Measurements from ENCODE around the gene RIPPLY1. TPM values are rescaled to one million over a fixed set of nuclear protein-coding genes. Genes with fewer than 3 reads are reported as not detected.
"Not testable (repeated sequence)": the region's sequence is repeated elsewhere in the genome, so short reads cannot be mapped to it uniquely, and the experiment has no call there.

RIPPLY1 gene
- total RNA-seq, 2 experiments from 2014 or later: not detected

DNA sequence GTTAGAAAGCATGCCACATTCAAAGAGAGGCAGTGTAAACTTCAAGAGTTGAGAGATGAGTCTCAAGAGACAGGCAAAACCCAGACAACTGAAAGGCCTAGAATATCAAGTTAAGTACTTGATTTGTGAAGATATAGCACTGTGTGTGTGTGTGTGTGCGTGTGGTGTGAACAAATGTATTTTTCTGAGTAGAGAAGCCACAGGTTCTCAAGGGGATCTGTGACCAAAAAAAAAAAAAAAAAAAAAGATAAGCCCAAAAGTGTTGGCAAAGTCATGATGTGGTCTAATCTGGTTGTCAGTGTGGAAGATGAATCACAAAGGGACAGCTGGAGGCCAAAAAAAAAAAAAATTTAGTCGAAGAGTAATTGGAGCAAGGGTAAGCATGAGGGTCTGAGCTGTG, 3.9 kb downstream of the RIPPLY1 start:
- Mint-ChIP-seq H3K9me3 (no peaks in the 10 kb centered on the region), H3K4me1 (peaks cover 1% of the 10 kb centered on the region), H3K36me3 (no peaks in the 10 kb centered on the region), H3K27ac (no peak overlapping the region), H3K4me3 (no peak overlapping the region), H3K27me3 (no peaks in the 10 kb centered on the region)
- no peak for DNase-seq

- no peaks in the 10 kb centered on the region for H3K36me3 Mint-ChIP-seq
- no peak overlapping the region for H3K27ac Mint-ChIP-seq
- H3K4me1 Mint-ChIP-seq: peaks cover 1% of the 10 kb centered on the region
- no peaks in the 10 kb centered on the region for H3K27me3 Mint-ChIP-seq
- no peak overlapping the region for H3K4me3 Mint-ChIP-seq
- no peak for DNase-seq
- no peaks in the 10 kb centered on the region for H3K9me3 Mint-ChIP-seq
Measured at GRCh38 chrX:106898462-106898861, 4.7 kb downstream of the RIPPLY1 start.

DNA sequence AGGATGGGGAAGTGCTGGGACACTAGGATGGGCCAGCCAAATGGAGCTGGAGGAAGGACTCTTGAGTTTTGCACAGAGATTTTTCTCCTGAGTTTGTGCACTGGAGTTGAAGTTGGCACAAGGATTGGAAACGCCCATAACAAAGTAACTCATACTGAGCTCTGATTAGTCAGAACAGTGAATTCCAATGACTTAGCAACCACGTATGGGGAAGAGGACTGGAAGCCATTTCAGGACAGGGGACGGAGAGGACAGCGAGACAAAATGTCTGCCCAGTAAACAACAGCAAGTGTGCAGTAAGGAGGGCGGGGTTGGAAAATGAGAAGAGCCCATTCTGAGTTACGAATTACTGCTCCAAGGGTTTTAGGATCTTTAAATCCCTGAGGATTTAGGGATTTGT, 5.9 kb downstream of the RIPPLY1 start:
- H3K27ac Mint-ChIP-seq: no peak overlapping the region
- no peak overlapping the region for H3K4me3 Mint-ChIP-seq
- no peak for DNase-seq
- no peaks in the 10 kb centered on the region for H3K27me3 Mint-ChIP-seq
- no peaks in the 10 kb centered on the region for H3K9me3 Mint-ChIP-seq
- H3K36me3 Mint-ChIP-seq: no peaks in the 10 kb centered on the region
- H3K4me1 Mint-ChIP-seq: peaks cover 1% of the 10 kb centered on the region

DNA sequence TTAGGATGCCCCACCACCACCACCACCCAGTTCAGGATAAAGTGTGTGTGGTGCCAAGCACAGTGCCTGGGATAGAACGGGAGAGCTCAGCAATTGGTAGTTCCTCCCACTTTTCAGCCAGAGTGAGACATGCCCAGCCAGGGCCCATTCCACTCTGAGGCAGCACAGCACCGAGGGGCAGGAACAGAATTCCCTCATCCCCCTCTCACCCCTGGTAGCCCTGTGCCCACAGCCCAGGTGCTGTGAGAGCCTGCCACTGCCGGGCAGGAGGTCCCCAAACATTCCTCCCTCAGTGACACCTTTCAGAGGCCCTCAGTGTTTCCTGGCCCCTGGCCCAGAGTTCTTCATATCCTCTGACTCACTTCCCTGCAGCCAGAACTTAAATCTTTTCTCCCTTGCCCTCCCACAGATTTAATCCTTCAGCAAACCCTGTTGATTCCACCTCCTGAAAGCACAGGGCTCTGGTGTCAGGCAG, 8.1 kb downstream of the RIPPLY1 start:
- no peak for DNase-seq
- peaks cover 1% of the 10 kb centered on the region for H3K4me1 Mint-ChIP-seq
- H3K9me3 Mint-ChIP-seq: no peaks in the 10 kb centered on the region
- no peak overlapping the region for H3K27ac Mint-ChIP-seq
- H3K4me3 Mint-ChIP-seq: no peak overlapping the region
- H3K27me3 Mint-ChIP-seq: no peaks in the 10 kb centered on the region
- no peaks in the 10 kb centered on the region for H3K36me3 Mint-ChIP-seq

GRCh38 chrX:106894392-106894909, 8.7 kb downstream of the RIPPLY1 start:
- H3K27me3 Mint-ChIP-seq: no peaks in the 10 kb centered on the region
- H3K4me3 Mint-ChIP-seq: no peak overlapping the region
- peak; percentile 18 for DNase-seq
- no peaks in the 10 kb centered on the region for H3K9me3 Mint-ChIP-seq
- no peak overlapping the region for H3K27ac Mint-ChIP-seq
- H3K36me3 Mint-ChIP-seq: no peaks in the 10 kb centered on the region
- H3K4me1 Mint-ChIP-seq: peaks cover 1% of the 10 kb centered on the region

DNA sequence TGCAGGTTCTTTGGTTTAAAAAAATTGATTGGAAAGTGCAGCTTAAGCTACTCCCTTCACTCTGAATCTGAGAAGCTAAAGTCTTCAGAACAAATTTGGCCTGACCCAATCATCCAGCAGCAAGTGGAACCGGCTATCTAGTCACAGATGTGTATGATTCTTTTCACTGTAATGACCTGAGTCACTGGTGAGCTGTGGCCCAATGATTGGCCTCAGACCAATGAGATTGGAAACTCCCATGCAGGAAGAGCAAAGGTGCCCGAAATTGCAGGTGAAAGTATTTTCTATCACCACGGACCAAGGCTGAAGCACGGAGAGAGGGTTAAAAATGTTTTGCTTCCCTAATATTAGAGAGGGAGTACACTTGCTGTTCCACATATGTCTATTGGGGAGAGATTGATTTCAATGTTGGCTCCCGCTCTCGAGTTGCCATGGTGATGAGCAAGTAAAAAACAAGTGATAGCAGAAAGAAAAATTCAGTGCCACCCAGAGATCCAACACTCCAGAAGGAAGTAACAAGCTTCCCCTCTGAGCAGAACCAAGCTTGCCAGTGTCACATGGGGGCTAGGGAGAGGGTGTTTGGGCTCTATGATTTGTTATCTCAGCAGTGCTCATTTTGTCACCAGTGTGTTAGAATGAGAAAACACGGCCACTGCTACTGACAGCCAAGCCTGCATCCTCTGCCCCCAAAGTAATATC, 11.2 kb downstream of the RIPPLY1 start:
- H3K4me1 Mint-ChIP-seq: peaks cover 1% of the 10 kb centered on the region
- no peak overlapping the region for H3K4me3 Mint-ChIP-seq

DNA sequence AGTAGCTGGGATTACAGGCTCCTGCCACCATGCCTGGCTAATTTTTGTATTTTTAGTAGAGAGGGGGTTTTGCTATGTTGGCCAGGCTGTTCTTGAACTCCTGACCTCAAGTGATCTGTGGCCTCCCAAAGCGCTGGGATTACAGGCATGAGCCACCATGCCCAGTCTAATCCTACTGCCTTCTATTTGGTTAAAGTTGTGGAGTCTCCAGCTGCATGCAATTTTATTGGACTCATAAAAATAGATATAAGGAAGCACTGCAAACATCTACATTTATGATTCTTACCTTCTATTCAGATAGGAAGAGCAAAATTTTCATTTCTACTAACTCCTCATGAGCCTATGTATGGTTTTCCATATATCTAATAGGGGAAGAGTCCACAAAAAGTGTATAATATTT, 13.7 kb downstream of the RIPPLY1 start:
- no peaks in the 10 kb centered on the region for H3K9me3 Mint-ChIP-seq
- no peak for DNase-seq
- H3K36me3 Mint-ChIP-seq: no peaks in the 10 kb centered on the region
- H3K27ac Mint-ChIP-seq: no peak overlapping the region
- no peak overlapping the region for H3K4me3 Mint-ChIP-seq
- H3K27me3 Mint-ChIP-seq: peaks cover 5% of the 10 kb centered on the region
- H3K4me1 Mint-ChIP-seq: no peaks in the 10 kb centered on the region

More for the DNA sequence above, 11.2 kb downstream of the RIPPLY1 start:
- Mint-ChIP-seq H3K27me3 (peaks cover 5% of the 10 kb centered on the region), H3K27ac (no peak overlapping the region), H3K9me3 (no peaks in the 10 kb centered on the region), H3K36me3 (no peaks in the 10 kb centered on the region)
- DNase-seq: no peak

- H3K4me3 Mint-ChIP-seq: no peak overlapping the region
- H3K9me3 Mint-ChIP-seq: no peaks in the 10 kb centered on the region
- H3K36me3 Mint-ChIP-seq: no peaks in the 10 kb centered on the region
- no peak overlapping the region for H3K27ac Mint-ChIP-seq
- DNase-seq: no peak
- H3K4me1 Mint-ChIP-seq: no peaks in the 10 kb centered on the region
- peaks cover 13% of the 10 kb centered on the region for H3K27me3 Mint-ChIP-seq
Measured at GRCh38 chrX:106875151-106875550, 28.0 kb downstream of the RIPPLY1 start.

DNA sequence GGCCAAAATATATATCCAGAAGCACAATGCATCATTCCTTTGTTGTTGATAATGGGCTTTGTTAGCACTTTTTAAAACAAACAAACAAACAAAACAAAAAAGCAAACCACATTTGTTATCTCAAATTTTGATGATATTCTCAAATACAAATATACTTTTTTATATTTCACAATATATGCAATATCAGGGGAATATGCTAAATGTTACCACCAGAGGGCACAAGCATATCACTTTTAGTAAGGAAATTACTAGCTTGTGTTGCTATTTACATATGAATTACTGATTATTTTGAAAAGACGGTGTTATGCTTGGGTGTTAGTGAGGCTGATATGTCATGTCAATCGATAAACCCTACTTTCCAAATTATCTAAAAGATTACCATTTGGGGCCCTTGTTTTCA, 29.1 kb downstream of the RIPPLY1 start:
- Mint-ChIP-seq H3K27ac (no peak overlapping the region), H3K9me3 (no peaks in the 10 kb centered on the region), H3K36me3 (no peaks in the 10 kb centered on the region), H3K4me1 (no peaks in the 10 kb centered on the region), H3K4me3 (no peak overlapping the region), H3K27me3 (peaks cover 7% of the 10 kb centered on the region)
- no peak for DNase-seq

DNA sequence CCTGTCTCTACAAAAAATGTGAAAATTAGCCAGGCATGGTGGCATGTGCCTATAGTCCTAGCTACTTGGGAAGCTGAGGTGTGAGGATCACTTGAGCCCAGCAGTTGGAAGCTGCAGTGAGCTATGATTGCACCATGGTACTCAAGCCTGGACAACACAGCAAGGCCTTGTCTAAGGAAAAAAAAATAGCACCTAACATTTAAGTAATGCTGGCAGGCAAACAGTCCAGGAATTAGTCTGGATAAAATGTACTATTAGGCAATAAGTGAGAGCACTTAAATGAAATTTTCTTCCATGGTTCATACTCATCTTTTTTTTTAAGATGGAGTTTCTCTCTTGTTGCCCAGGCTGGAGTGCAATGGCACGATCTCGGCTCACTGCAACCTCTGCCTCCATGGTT, 30.3 kb downstream of the RIPPLY1 start:
- H3K9me3 Mint-ChIP-seq, H3K4me1 Mint-ChIP-seq, DNase-seq, H3K4me3 Mint-ChIP-seq, H3K36me3 Mint-ChIP-seq, H3K27me3 Mint-ChIP-seq, H3K27ac Mint-ChIP-seq: not testable (repeated sequence)

DNA sequence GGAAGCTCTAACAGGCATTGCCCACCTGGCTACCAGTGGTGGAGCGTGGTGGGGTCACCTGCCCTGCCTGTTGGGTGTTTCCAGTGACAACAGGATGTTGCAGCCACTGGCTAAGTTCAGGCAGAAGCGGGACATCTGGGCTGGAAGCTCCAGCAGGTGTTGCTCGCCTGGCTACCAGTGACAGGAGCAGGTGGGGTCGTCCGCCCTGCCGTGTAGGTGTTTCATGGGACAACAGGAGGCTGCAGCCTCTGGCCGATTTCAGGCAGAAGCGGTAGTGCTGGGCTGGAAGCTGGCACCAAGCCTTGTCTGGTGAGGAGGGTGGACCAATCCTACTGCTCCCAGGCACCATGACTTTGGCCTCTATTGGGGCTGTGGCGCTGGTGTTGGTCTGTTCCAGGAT, 39.4 kb downstream of the RIPPLY1 start:
- H3K27me3 Mint-ChIP-seq: no peaks in the 10 kb centered on the region

DNA sequence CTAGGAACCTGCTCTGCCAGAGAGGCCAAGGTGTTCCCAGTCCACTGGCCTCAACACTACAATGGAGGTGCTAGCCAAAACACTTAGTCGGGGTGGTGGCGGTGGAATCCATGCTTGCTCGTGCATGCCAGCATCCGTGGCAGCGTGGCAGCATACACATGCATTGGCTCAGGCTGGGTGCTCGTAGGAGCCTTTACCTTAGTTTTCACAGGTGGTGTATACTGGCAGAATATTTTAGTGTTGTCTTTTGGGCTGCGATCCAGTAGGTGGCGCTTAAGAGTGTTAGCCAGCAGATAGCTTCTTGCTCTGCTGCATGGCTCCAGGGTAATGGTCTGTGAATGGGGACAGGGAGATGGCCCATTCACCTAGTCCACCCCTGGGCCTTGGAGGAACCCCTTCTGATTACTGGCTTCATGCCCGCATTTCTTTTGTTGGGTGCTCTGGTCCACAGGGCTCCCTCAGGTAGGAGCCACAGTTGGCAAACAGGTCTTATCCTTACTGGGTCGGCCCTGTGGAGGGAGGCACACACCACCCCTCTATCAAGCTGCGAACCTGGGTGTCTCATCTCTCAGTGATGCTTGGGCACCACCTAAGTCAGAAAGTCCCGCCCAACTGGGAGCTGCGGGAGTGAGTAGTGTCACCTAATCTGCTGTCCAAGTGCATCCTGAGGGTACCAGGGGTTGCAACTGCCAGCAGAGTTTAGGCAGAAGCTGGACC, 40.0 kb downstream of the RIPPLY1 start:
- no peaks in the 10 kb centered on the region for H3K4me1 Mint-ChIP-seq
- H3K27me3 Mint-ChIP-seq: no peaks in the 10 kb centered on the region
- peak; percentile 1 for DNase-seq
- no peak overlapping the region for H3K27ac Mint-ChIP-seq
- no peaks in the 10 kb centered on the region for H3K36me3 Mint-ChIP-seq
- H3K9me3 Mint-ChIP-seq: peaks cover 2% of the 10 kb centered on the region
- H3K4me3 Mint-ChIP-seq: no peak overlapping the region

More for the DNA sequence above, 39.4 kb downstream of the RIPPLY1 start:
- H3K9me3 Mint-ChIP-seq: peaks cover 2% of the 10 kb centered on the region
- H3K4me1 Mint-ChIP-seq: no peaks in the 10 kb centered on the region
- no peak overlapping the region for H3K4me3 Mint-ChIP-seq
- no peaks in the 10 kb centered on the region for H3K36me3 Mint-ChIP-seq
- no peak for DNase-seq
- H3K27ac Mint-ChIP-seq: no peak overlapping the region

Other genes with a start within 250 kb of the RIPPLY1 start
- not detected for gene RNF128, start 176.6 kb downstream of the RIPPLY1 start, total RNA-seq
- 1 to 10 TPM in 1 of 2 experiments, under 1 TPM in 1; 0.90 to 1.2 TPM for gene TBC1D8B, start 100.7 kb downstream of the RIPPLY1 start, total RNA-seq
- gene CLDN2, start 17.1 kb upstream of the RIPPLY1 start, total RNA-seq: not detected
- 1 to 10 TPM; 8.8 to 9.4 TPM for gene MORC4, start 96.9 kb upstream of the RIPPLY1 start, total RNA-seq
- 10 to 100 TPM; 12.6 to 15.3 TPM for gene RBM41, start 215.5 kb upstream of the RIPPLY1 start, total RNA-seq

All from activated naive CD8-positive, alpha-beta T cell treated with anti-CD3 and anti-CD28 coated beads for 36 hours (primary cell).